ENCODE measurements around the gene SV2C. TPM values are rescaled to one million over a fixed set of nuclear protein-coding genes. Genes with fewer than 3 reads are reported as not detected.
A peak's percentile ranks its signal among the peaks of the same experiment; 100 is the strongest.

Gene SV2C
- total and polyA plus RNA-seq, 4 donors, result under 0.01 to 0.04 (median 0.03) TPM; not detected in 1

- Histone ChIP-seq H3K9me3 (ENCODE audit: control insufficient read depth in 4 of 4, low read length in 3 of 4) (no peaks in the 10 kb centered on the region), H3K9ac (ENCODE audit: low read depth in 1 of 2, low read length in 2 of 2) (no peak overlapping the region), H3K27me3 (ENCODE audit: control insufficient read depth in 4 of 4, insufficient read depth in 4 of 4, low read length in 3 of 4) (no peaks in the 10 kb centered on the region), H3K4me1 (ENCODE audit: control insufficient read depth in 4 of 4, insufficient read depth in 4 of 4, low read length in 3 of 4) (peaks cover 3 to 46% (median 28%) of the 10 kb centered on the region in 4 donors), H3K27ac (ENCODE audit: low read depth in 1 of 2, low read length in 2 of 2) (peak overlapping the region; percentile 36 to 61), H3K4me3 (ENCODE audit: low read depth in 1 of 3, low read length in 3 of 3) (no peak overlapping the region), H3K36me3 (ENCODE audit: control insufficient read depth in 4 of 4, insufficient read depth in 3 of 4, low read depth in 1 of 4, low read length in 3 of 4) (no peaks in the 10 kb centered on the region)
- DNase-seq (ENCODE audit: low spot score), result no peak
- TF ChIP-seq ATF3 (IDR thresholded peaks at IDR 0.05) (no peak), MAX (IDR thresholded peaks at IDR 0.05) (peak; percentile 63), SP1 (IDR thresholded peaks at IDR 0.05) (peak; percentile 35), REST (IDR thresholded peaks at IDR 0.05) (peak; percentile 28), EGR1 (IDR thresholded peaks at IDR 0.05; ENCODE audit: low read depth in 2 of 2) (peak in 1 of 2 donors; percentile 29), HNF4A (conservative IDR thresholded peaks at IDR 0.05) (peak; percentile 25 to 72), CTCF (IDR thresholded peaks at IDR 0.05; ENCODE audit: low read depth, low read length, missing input control) (no peak), RXRA (IDR thresholded peaks at IDR 0.05) (peak in 1 of 2 donors; percentile 68)
- 35% methylated on average over 7 of the region's 7 CpGs for WGBS
These were observed 220.7 kb downstream of the SV2C start for GRCh38 chr5:76303921-76304320.

GRCh38 chr5:76305269-76305668 lies 222.1 kb downstream of the SV2C start:
- peak overlapping the region; percentile 3 to 37 for H3K27ac ChIP-seq (ENCODE audit: low read depth in 1 of 2, low read length in 2 of 2)
- no peaks in the 10 kb centered on the region for H3K36me3 ChIP-seq (ENCODE audit: control insufficient read depth in 4 of 4, insufficient read depth in 3 of 4, low read depth in 1 of 4, low read length in 3 of 4)
- H3K4me1 ChIP-seq (ENCODE audit: control insufficient read depth in 4 of 4, insufficient read depth in 4 of 4, low read length in 3 of 4), result peaks cover 3 to 36% (median 20%) of the 10 kb centered on the region in 4 donors
- no peak overlapping the region for H3K4me3 ChIP-seq (ENCODE audit: low read depth in 1 of 3, low read length in 3 of 3)
- no peak for DNase-seq (ENCODE audit: low spot score)
- H3K9ac ChIP-seq (ENCODE audit: low read depth in 1 of 2, low read length in 2 of 2), result no peak overlapping the region
- WGBS, result 68% methylated on average over 2 of the region's 2 CpGs
- H3K27me3 ChIP-seq (ENCODE audit: control insufficient read depth in 4 of 4, insufficient read depth in 4 of 4, low read length in 3 of 4), result no peaks in the 10 kb centered on the region
- no peaks in the 10 kb centered on the region for H3K9me3 ChIP-seq (ENCODE audit: control insufficient read depth in 4 of 4, low read length in 3 of 4)
- no peak for TF ChIP-seq REST (IDR thresholded peaks at IDR 0.05)
- no peak for TF ChIP-seq NR2F2 (IDR thresholded peaks at IDR 0.05)
- TF ChIP-seq TAF1 (conservative IDR thresholded peaks at IDR 0.05), result no peak
- no peak for TF ChIP-seq JUND (IDR thresholded peaks at IDR 0.05)
- no peak for TF ChIP-seq EGR1 (IDR thresholded peaks at IDR 0.05; ENCODE audit: low read depth in 2 of 2)
- TF ChIP-seq ZBTB33 (IDR thresholded peaks at IDR 0.05), result no peak
- TF ChIP-seq MAX (IDR thresholded peaks at IDR 0.05), result no peak
- TF ChIP-seq SP1 (IDR thresholded peaks at IDR 0.05), result no peak
- no peak for TF ChIP-seq ATF3 (IDR thresholded peaks at IDR 0.05)
- TF ChIP-seq HNF4A (conservative IDR thresholded peaks at IDR 0.05), result peak in 1 of 2 donors; percentile 33
- TF ChIP-seq FOXA2 (IDR thresholded peaks at IDR 0.05), result no peak
- TF ChIP-seq YY1 (IDR thresholded peaks at IDR 0.05), result peak; percentile 35
- TF ChIP-seq CTCF (IDR thresholded peaks at IDR 0.05; ENCODE audit: low read depth, low read length, missing input control), result no peak
- TF ChIP-seq GABPA (IDR thresholded peaks at IDR 0.05 in 1 of 2, conservative IDR thresholded peaks at IDR 0.05 in 1 of 2), result peak in 1 of 2 donors; percentile 18
- peak in 1 of 2 donors; percentile 14 for TF ChIP-seq RXRA (IDR thresholded peaks at IDR 0.05)
- TF ChIP-seq HNF4G (IDR thresholded peaks at IDR 0.05), result no peak

Measured in liver (tissue), 9 donors.